ENCODE measurements around the gene PKP4.
"Not testable (repeated sequence)": the region's sequence is repeated elsewhere in the genome, so short reads cannot be mapped to it uniquely, and the experiment has no call there.

The PKP4 gene

GRCh38 chr2:158699323-158699722 is 242.6 kb downstream of the PKP4 start:
- Histone ChIP-seq H3K9me2 (ENCODE audit: low read depth, low read length) (no peaks in the 10 kb centered on the region), H3K9me3 (ENCODE audit: low read length) (no peaks in the 10 kb centered on the region), H3F3A (ENCODE audit: insufficient read depth, low read length) (no peaks in the 10 kb centered on the region), H3K79me2 (ENCODE audit: insufficient read depth, low read length) (no peaks in the 10 kb centered on the region), H2AFZ (ENCODE audit: low read length) (no peak overlapping the region), H3K4me1 (ENCODE audit: insufficient read depth, low read length, severe bottlenecking) (no peaks in the 10 kb centered on the region), H3K9ac (ENCODE audit: low read length) (no peak overlapping the region), H3K27ac (ENCODE audit: low read depth, low read length, poor library complexity, severe bottlenecking) (no peak overlapping the region), H3K27me3 (ENCODE audit: insufficient read depth, low read length) (no peaks in the 10 kb centered on the region), H3K4me3 (ENCODE audit: low read depth, low read length, poor library complexity, severe bottlenecking) (no peak overlapping the region), H3K4me2 (ENCODE audit: low read length) (no peak overlapping the region), H4K20me1 (ENCODE audit: insufficient read depth, low read length) (no peaks in the 10 kb centered on the region), H3K36me3 (ENCODE audit: insufficient read depth, low read length) (no peaks in the 10 kb centered on the region)
- no peak for TF ChIP-seq CTCF (IDR thresholded peaks at IDR 0.05; ENCODE audit: low read length)
- TF ChIP-seq EZH2 (IDR thresholded peaks at IDR 0.05; ENCODE audit: borderline replicate concordance, low read length), result no peak

GRCh38 chr2:158701101-158701500 is 244.3 kb downstream of the PKP4 start:
- TF ChIP-seq EZH2 (IDR thresholded peaks at IDR 0.05; ENCODE audit: borderline replicate concordance, low read length) (no peak), CTCF (IDR thresholded peaks at IDR 0.05; ENCODE audit: low read length) (no peak)
- Histone ChIP-seq H3F3A (ENCODE audit: insufficient read depth, low read length) (no peaks in the 10 kb centered on the region), H3K4me1 (ENCODE audit: insufficient read depth, low read length, severe bottlenecking) (no peaks in the 10 kb centered on the region), H2AFZ (ENCODE audit: low read length) (no peak overlapping the region), H3K9me2 (ENCODE audit: low read depth, low read length) (no peaks in the 10 kb centered on the region), H3K27ac (ENCODE audit: low read depth, low read length, poor library complexity, severe bottlenecking) (no peak overlapping the region), H3K27me3 (ENCODE audit: insufficient read depth, low read length) (no peaks in the 10 kb centered on the region), H3K9ac (ENCODE audit: low read length) (no peak overlapping the region), H4K20me1 (ENCODE audit: insufficient read depth, low read length) (no peaks in the 10 kb centered on the region), H3K4me2 (ENCODE audit: low read length) (no peak overlapping the region), H3K79me2 (ENCODE audit: insufficient read depth, low read length) (no peaks in the 10 kb centered on the region), H3K9me3 (ENCODE audit: low read length) (no peaks in the 10 kb centered on the region), H3K36me3 (ENCODE audit: insufficient read depth, low read length) (no peaks in the 10 kb centered on the region), H3K4me3 (ENCODE audit: low read depth, low read length, poor library complexity, severe bottlenecking) (no peak overlapping the region)

- no peaks in the 10 kb centered on the region for H3F3A ChIP-seq (ENCODE audit: insufficient read depth, low read length)
- H3K79me2 ChIP-seq (ENCODE audit: insufficient read depth, low read length), result no peaks in the 10 kb centered on the region
- H3K27me3 ChIP-seq (ENCODE audit: insufficient read depth, low read length), result no peaks in the 10 kb centered on the region
- TF ChIP-seq EZH2 (IDR thresholded peaks at IDR 0.05; ENCODE audit: borderline replicate concordance, low read length) (no peak), CTCF (IDR thresholded peaks at IDR 0.05; ENCODE audit: low read length) (no peak)
- no peaks in the 10 kb centered on the region for H4K20me1 ChIP-seq (ENCODE audit: insufficient read depth, low read length)
- no peaks in the 10 kb centered on the region for H3K36me3 ChIP-seq (ENCODE audit: insufficient read depth, low read length)
- no peaks in the 10 kb centered on the region for H3K4me1 ChIP-seq (ENCODE audit: insufficient read depth, low read length, severe bottlenecking)
- H3K9me3 ChIP-seq (ENCODE audit: low read length), result no peaks in the 10 kb centered on the region
- H3K9me2 ChIP-seq (ENCODE audit: low read depth, low read length), result no peaks in the 10 kb centered on the region
- no peak overlapping the region for H3K4me3 ChIP-seq (ENCODE audit: low read depth, low read length, poor library complexity, severe bottlenecking)
- H2AFZ ChIP-seq (ENCODE audit: low read length), result no peak overlapping the region
- H3K27ac ChIP-seq (ENCODE audit: low read depth, low read length, poor library complexity, severe bottlenecking), result no peak overlapping the region
- H3K9ac ChIP-seq (ENCODE audit: low read length), result no peak overlapping the region
- no peak overlapping the region for H3K4me2 ChIP-seq (ENCODE audit: low read length)
These were observed 246.0 kb downstream of the PKP4 start for GRCh38 chr2:158702740-158703139.

- H3K36me3 ChIP-seq (ENCODE audit: insufficient read depth, low read length); H3K9me3 ChIP-seq (ENCODE audit: low read length); H3K27ac ChIP-seq (ENCODE audit: low read depth, low read length, poor library complexity, severe bottlenecking); H3K27me3 ChIP-seq (ENCODE audit: insufficient read depth, low read length); H3K9me2 ChIP-seq (ENCODE audit: low read depth, low read length); H4K20me1 ChIP-seq (ENCODE audit: insufficient read depth, low read length); H3K4me2 ChIP-seq (ENCODE audit: low read length); H2AFZ ChIP-seq (ENCODE audit: low read length); H3K79me2 ChIP-seq (ENCODE audit: insufficient read depth, low read length); H3K4me1 ChIP-seq (ENCODE audit: insufficient read depth, low read length, severe bottlenecking); H3K4me3 ChIP-seq (ENCODE audit: low read depth, low read length, poor library complexity, severe bottlenecking); H3F3A ChIP-seq (ENCODE audit: insufficient read depth, low read length); H3K9ac ChIP-seq (ENCODE audit: low read length): not testable (repeated sequence)
These were observed 248.1 kb downstream of the PKP4 start for GRCh38 chr2:158704724-158705465.
